Measurements from ENCODE around the gene METTL22.

DNA sequence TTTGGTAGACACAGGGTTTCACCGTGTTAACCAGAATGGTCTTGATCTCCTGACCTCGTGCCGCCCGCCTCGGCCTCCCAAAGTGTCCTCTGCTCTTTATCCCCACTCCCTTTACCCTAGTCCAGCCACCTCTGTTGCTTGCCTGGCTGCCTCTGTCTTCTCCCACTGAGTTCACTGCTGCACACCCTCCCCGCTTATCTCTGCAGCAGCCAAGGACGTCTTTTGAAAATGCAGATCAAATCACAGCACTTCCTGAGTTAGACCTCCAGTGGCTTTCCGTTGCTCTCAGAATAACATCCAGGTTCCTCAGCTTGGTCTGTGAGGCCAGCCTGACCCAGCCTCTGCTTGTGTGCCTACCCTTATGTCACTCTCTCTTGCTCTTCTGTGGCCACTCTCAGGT lies 5.4 kb downstream of the METTL22 start:
- TF ChIP-seq, protein P1, sequence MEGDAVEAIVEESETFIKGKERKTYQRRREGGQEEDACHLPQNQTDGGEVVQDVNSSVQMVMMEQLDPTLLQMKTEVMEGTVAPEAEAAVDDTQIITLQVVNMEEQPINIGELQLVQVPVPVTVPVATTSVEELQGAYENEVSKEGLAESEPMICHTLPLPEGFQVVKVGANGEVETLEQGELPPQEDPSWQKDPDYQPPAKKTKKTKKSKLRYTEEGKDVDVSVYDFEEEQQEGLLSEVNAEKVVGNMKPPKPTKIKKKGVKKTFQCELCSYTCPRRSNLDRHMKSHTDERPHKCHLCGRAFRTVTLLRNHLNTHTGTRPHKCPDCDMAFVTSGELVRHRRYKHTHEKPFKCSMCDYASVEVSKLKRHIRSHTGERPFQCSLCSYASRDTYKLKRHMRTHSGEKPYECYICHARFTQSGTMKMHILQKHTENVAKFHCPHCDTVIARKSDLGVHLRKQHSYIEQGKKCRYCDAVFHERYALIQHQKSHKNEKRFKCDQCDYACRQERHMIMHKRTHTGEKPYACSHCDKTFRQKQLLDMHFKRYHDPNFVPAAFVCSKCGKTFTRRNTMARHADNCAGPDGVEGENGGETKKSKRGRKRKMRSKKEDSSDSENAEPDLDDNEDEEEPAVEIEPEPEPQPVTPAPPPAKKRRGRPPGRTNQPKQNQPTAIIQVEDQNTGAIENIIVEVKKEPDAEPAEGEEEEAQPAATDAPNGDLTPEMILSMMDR (IDR thresholded peaks at IDR 0.05; ENCODE audit: insufficient read depth, low read length, poor library complexity, severe bottlenecking), result no peak
- no peak for TF ChIP-seq EZH2phosphoT487 (conservative IDR thresholded peaks at IDR 0.05; ENCODE audit: low read length)
